Breast epithelium (tissue), 4 donors: ENCODE data around the gene MYO1D. TPM values are rescaled to one million over a fixed set of nuclear protein-coding genes. Genes with fewer than 3 reads are reported as not detected.

Source experiments
- DNase-seq, 2 donors: peaks; one replicate each; pipeline ENCODE4 v3.0.0-alpha.2; 2019; ENCODE audit warnings: low spot score in 2 of 2
- H3K27ac ChIP-seq, 2 donors: fragments of 200-600 bp; sonication (generic) in 1 of 2; one replicate each; pipeline ENCODE4 v1.5.1; 2016 to 2019; ENCODE audit warnings: mild to moderate bottlenecking in 1 of 2
- H3K27me3 ChIP-seq, 2 donors: fragments of 200-600 bp; sonication (generic) in 1 of 2; one replicate each; pipeline versions ENCODE4 v1.5.1 to v1.6.0; 2017 to 2019; ENCODE audit warnings: control low read depth in 1 of 2, mild to moderate bottlenecking in 1 of 2
- H3K36me3 ChIP-seq: fragments of 200-600 bp; one replicate; pipeline ENCODE4 v1.5.1; 2019
- H3K4me1 ChIP-seq, 2 donors: fragments of 200-600 bp; sonication (generic); one replicate each; pipeline ENCODE4 v1.5.1; 2016 to 2019; ENCODE audit warnings: control low read depth in 1 of 2
- H3K4me3 ChIP-seq, 3 donors: fragments of 200-600 bp; sonication (generic); 1 replicate in 2 of 3; 2 replicates in 1 of 3; pipeline ENCODE4 v1.5.1; 2016 to 2019; ENCODE audit warnings: mild to moderate bottlenecking in 3 of 3, moderate library complexity in 2 of 3
- H3K9me3 ChIP-seq, 2 donors: fragments of 200-600 bp; sonication (generic) in 1 of 2; one replicate each; pipeline ENCODE4 v1.5.1; 2016 to 2019; ENCODE audit warnings: control low read depth in 1 of 2
- CTCF ChIP-seq, 3 donors: fragments of 450-650 bp; IDR thresholded peaks; one replicate each; pipeline ENCODE4 v1.5.1; 2016 to 2017; ENCODE audit warnings: antibody characterized with exemption in 3 of 3, mild to moderate bottlenecking in 3 of 3, moderate library complexity in 3 of 3
- POLR2A ChIP-seq: fragments of 450-650 bp; IDR thresholded peaks from one replicate; pipeline ENCODE4 v1.6.1; 2016; ENCODE audit warnings: antibody characterized with exemption, mild to moderate bottlenecking, moderate library complexity
- POLR2AphosphoS5 ChIP-seq, 3 donors: sonication (generic); formaldehyde crosslinking; IDR thresholded peaks; one replicate each; pipeline ENCODE4 v1.6.1; 2017; ENCODE audit warnings: antibody characterized with exemption in 3 of 3
- intact Hi-C: fragments of 100-400 bp; cut with DNase I; formaldehyde crosslinking; loops from one replicate; pipeline ENCODE4 v1.15.1; 2023; ENCODE audit warnings: low total_unique reads
- total RNA-seq, 3 donors: library from RNA; depleted of rRNA; stranded (reverse); fragments of >200 nt; gene quantifications; one replicate each; pipeline ENCODE4 v1.1.0, GENCODE V29; 2016

The MYO1D gene
- total RNA-seq, 3 donors from 2014 or later: 54.4 to 114 (median 76.7) TPM

DNA sequence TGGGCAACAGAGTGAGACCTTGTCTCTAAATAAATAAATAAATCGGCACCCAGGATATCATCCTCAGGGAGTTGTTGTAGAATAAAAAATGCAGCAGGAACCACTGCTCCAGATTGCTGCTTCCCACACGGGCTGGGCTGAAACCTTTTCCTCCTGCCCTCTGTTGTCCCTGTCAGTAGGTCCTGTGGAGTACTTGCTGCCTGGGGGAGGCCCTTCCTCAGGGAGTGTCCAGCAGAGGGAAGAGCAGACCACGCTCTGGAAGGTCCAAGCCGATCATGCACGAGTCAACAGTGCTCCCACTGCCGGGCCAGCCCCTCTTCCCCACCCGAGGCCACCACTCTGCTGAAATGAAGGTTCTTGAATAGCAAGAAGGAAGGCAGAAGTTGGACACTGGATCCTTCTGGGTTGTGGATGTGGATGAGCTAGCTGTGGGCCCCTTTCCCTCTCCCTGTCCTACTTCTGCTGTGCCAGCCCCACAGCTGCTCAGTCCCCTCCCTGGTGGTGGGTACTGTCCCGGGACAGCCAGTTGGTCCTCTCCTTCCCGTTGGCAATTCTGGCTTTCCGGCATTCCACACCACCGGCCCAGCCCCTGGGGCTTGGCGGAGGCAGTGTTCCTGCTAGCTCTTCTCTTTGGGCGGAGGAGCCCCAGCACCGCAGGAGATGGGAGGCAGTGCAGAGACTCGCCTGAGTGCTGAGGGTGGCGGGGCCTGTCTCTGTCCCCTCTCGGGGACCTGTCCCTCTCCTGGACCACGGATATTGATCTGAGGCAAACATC is 379.3 kb downstream of the MYO1D start:
- intact Hi-C loops: no loop called here
- Histone ChIP-seq H3K27ac (no peak overlapping the region), H3K9me3 (no peaks in the 10 kb centered on the region), H3K36me3 (no peaks in the 10 kb centered on the region), H3K4me1 (no peaks in the 10 kb centered on the region), H3K27me3 (no peaks in the 10 kb centered on the region), H3K4me3 (no peak overlapping the region)
- no peak for DNase-seq
- TF ChIP-seq POLR2AphosphoS5 (IDR thresholded peaks at IDR 0.05) (no peak), POLR2A (no peak), CTCF (IDR thresholded peaks at IDR 0.05) (no peak)

DNA sequence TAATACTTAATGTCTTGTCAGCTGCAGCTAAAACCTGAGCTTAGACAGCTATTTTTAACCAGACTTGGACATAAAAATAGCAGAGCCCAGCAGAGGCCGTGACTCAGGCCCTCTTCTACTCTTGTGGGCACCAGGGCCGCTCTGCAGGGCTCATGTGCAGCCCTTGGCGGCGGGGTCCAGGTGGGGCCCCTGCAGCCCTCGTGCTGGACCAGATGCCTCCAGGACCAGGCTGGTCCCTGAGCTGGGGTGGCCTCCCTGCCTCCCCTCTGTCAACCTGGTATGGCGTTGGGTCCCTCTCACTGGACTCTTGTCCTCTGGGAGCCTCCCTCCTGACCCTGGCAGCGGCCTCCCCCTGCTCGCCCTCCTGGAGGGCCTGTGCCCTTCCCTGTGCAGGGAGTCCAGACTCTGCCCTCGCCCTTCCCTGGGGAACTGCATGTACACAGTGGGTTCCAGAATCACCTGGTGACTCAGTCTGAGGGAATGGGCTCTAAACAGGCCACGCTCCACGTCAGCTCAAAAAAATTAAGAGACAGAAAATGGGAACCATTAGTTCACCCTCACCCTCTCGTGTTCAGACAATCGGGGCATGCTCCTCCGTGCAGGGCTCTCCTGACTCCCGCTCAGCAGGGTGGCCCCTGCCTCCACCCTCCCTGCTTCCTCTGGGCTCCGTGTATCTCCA is 380.4 kb downstream of the MYO1D start:
- intact Hi-C loops: no loop called here
- no peaks in the 10 kb centered on the region for H3K36me3 ChIP-seq
- no peaks in the 10 kb centered on the region for H3K27me3 ChIP-seq
- no peak overlapping the region for H3K27ac ChIP-seq
- no peaks in the 10 kb centered on the region for H3K4me1 ChIP-seq
- no peak for DNase-seq
- TF ChIP-seq CTCF (IDR thresholded peaks at IDR 0.05) (no peak), POLR2A (no peak), POLR2AphosphoS5 (IDR thresholded peaks at IDR 0.05) (no peak)
- H3K4me3 ChIP-seq: no peak overlapping the region
- no peaks in the 10 kb centered on the region for H3K9me3 ChIP-seq

GRCh38 chr17:32495359-32496231 is 381.3 kb downstream of the MYO1D start:
- intact Hi-C loops: no loop called here
- Histone ChIP-seq H3K36me3 (no peaks in the 10 kb centered on the region), H3K9me3 (no peaks in the 10 kb centered on the region), H3K27ac (no peak overlapping the region), H3K27me3 (no peaks in the 10 kb centered on the region), H3K4me1 (no peaks in the 10 kb centered on the region), H3K4me3 (no peak overlapping the region)
- no peak for TF ChIP-seq POLR2AphosphoS5 (IDR thresholded peaks at IDR 0.05)
- no peak for TF ChIP-seq CTCF (IDR thresholded peaks at IDR 0.05)
- TF ChIP-seq POLR2A: no peak
- no peak for DNase-seq

DNA sequence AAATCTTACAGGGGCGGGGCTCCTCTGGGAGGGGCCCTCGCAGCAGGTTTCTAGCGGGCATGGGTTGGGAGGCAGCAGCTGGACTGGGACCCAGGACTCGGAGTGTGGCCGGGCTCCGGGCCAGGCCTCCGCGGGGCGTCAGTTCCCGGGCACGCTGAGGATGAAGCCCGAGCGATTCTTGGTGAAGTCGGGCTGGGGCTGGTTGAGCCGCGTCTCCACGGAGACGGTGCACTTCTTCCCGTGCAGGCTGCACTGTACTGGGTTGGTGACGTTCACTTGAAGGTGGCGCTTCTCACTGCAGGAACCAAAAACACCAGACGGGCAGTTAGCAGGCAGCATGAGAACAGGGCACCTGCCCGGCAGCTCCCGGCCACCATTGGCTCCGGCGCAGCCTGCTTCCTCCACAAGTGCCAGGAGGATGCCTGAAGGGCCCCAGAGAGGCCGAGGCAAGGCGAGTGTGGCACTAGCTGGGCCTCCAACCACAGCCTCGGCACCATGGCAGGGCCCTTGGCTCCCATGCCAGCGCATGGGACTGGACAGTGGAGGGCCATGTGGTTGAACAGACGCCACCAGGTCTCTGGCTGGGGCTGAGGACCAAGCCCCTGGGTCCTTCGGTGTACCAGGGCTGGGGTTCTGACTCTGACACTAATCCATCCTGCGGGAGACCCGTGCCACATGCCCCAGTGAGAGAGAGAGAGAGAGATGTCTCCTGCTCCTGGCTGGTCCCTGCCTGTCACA is 382.1 kb downstream of the MYO1D start:
- intact Hi-C loops: no loop called here
- H3K36me3 ChIP-seq: no peaks in the 10 kb centered on the region
- no peaks in the 10 kb centered on the region for H3K9me3 ChIP-seq
- no peaks in the 10 kb centered on the region for H3K27me3 ChIP-seq
- no peak overlapping the region for H3K27ac ChIP-seq
- TF ChIP-seq CTCF (IDR thresholded peaks at IDR 0.05) (no peak), POLR2A (no peak), POLR2AphosphoS5 (IDR thresholded peaks at IDR 0.05) (no peak)
- no peak overlapping the region for H3K4me3 ChIP-seq
- DNase-seq: no peak
- no peaks in the 10 kb centered on the region for H3K4me1 ChIP-seq
